HG03045 (cell line): Measurements from ENCODE around the gene OSBPL8.

Experiments used
- ATAC-seq: cut with Tn5 transposase; IDR thresholded peaks from one replicate; pipeline ENCODE4 v1.9.1; 2021; ENCODE audit warnings: mild to moderate bottlenecking, moderate library complexity; ENCODE audit not compliant: unreplicated experiment

The OSBPL8 gene

GRCh38 chr12:76317976-76318375 lies 241.6 kb downstream of the OSBPL8 start:
- ATAC-seq = no peak

GRCh38 chr12:76316468-76316867 lies 243.1 kb downstream of the OSBPL8 start:
- ATAC-seq = no peak

DNA sequence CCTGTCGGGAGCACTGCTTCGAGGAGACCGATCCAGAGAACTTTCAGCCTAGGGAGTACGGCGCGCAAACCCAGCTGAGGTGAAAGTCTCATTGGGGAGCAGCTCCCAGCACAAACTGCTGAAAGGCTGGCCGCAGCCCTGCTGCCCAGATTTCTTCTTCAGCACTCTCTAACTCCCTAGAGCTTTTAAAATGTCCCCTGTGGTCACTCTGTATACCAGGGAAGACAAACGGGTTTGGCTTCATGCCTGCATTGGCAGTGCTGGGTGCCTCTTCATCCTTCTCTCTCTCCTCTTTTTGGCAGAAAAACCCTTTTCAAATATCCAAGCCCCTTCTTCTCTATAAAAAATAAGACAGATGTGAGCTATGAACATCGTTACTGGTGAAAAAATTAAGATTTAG lies 246.3 kb downstream of the OSBPL8 start:
- no peak for ATAC-seq

GRCh38 chr12:76312315-76312714 lies 247.3 kb downstream of the OSBPL8 start:
- no peak for ATAC-seq

GRCh38 chr12:76311796-76312195 lies 247.8 kb downstream of the OSBPL8 start:
- ATAC-seq = no peak

DNA sequence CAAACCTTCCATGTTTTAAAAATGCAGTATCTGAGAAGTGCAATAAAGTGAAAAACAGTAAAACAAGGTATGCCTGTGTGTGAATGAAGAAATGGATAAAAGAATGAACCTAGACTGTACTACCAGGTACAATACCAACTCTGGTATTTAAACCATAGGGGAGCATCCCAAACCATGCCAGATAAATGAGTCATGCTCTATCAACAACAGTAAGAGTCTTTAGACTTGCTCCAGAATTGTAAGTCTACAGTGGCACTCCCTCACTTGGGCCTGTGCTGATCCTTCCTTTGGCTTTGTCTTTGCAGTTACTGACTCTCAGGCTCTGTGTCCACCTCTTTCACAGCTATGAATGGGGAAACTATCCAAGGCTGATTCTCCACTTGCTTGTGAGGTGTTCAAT lies 249.5 kb downstream of the OSBPL8 start:
- no peak for ATAC-seq

DNA sequence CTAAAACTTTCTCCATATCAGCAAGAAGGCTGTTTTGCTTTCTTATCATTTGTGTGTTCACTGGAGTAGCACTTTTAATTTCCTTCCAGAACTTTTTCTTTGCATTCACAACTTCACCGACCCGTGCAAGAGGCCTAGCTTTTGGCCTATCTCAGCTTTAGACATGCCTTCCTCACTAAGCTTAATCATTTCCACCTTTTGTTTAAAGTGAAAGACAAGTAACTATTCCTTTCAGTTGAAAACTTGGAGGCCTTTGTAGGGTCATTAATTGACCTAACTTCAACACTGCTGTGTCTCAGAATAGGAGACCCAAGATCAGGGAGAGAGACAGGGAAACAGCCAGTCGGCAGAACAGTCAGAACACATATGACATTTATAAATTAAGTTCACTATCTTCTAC lies 250.7 kb downstream of the OSBPL8 start:
- no peak for ATAC-seq

DNA sequence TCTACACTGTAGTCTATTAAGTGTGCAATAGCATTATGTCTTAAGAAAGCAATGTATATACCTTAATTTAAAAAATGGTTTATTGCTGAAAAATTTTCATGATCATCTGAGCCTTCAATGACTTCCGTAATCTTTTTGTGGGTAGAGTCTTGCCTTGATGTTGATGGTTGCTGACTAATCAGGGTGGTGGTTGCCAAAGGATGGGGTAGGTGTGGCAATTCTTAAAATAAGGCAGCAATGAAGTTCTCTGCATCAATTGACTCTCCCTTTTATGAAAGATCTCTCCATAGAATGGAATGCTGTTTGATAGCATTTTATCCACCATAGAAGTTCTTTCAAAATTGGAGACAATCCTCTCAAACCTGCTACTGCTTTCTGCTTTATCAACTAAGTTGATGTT lies 252.5 kb downstream of the OSBPL8 start:
- ATAC-seq = no peak

GRCh38 chr12:76303989-76304460 lies 255.5 kb downstream of the OSBPL8 start:
- no peak for ATAC-seq

DNA sequence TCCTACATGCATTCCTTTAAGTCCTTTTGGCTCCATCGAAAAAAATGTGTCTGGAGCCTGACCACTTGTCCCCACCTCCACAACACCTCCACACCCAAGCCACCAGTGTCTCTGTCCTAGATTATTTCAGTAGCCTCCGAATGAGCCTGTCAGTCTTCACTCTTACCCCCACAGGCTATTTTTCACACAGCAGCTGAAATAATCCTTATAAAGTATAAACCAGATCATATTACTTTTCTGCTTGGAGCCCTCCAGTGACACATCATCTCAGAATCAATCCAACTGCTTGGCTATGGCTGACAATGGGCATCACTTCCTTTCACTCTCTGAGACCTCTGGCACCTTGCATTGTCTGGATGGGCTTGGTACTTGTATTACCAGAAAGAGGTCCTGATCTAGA lies 256.2 kb downstream of the OSBPL8 start:
- no peak for ATAC-seq
